ENCODE results near the gene BRI3. TPM values are rescaled to one million over a fixed set of nuclear protein-coding genes. Genes with fewer than 3 reads are reported as not detected.
A peak's percentile ranks its signal among the peaks of the same experiment; 100 is the strongest.

Gene BRI3
- total RNA-seq, 1 donor from 2014 or later, result 359 TPM

DNA sequence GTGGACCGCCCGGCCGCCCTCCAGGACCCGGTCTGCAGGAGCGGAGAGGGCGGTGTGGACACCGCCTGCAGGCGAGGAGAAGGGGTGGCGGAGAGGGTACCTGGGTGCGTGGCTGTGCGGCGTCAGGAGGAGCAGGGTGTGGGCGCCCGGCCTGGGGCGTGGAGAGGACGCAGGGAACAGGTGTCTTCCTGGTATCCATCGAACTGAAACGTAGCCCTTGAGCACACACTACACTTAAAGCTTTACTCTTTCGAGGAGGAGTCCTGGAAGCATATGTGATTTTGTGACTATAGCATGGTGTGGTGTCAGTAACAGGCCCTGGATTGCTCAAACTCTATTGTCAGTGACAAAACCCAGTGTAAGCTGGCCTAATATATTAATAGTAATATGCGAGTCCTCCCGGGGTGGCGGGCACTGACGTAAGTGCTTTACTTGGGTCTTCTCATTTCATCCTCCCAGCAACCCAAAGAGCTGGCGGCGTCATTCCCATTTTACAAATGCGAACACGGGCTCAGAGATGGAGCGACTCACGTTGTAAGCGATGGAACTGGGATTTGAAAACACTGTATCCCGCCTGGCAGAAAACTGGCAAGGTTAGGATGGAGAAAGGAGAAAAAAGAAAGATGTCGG lies 28.9 kb upstream of the BRI3 start:
- Mint-ChIP-seq H3K36me3 (ENCODE audit: low read depth) (peaks cover 5% of the 10 kb centered on the region), H3K4me3 (ENCODE audit: unreplicated experiment) (peak overlapping the region; percentile 96), H3K27me3 (ENCODE audit: low read depth) (no peaks in the 10 kb centered on the region), H3K27ac (ENCODE audit: unreplicated experiment) (peak overlapping the region; percentile 91), H3K4me1 (ENCODE audit: low read depth) (peaks cover 27% of the 10 kb centered on the region), H3K9me3 (ENCODE audit: low read depth) (no peaks in the 10 kb centered on the region)
- TF ChIP-seq CTCF (IDR thresholded peaks at IDR 0.05), result peak; percentile 49
- DNase-seq (ENCODE audit: low spot score), result no peak

GRCh38 chr7:98254516-98254915 lies 27.0 kb upstream of the BRI3 start:
- peaks cover 4% of the 10 kb centered on the region for H3K36me3 Mint-ChIP-seq (ENCODE audit: low read depth)
- no peaks in the 10 kb centered on the region for H3K9me3 Mint-ChIP-seq (ENCODE audit: low read depth)
- TF ChIP-seq CTCF (IDR thresholded peaks at IDR 0.05), result no peak
- DNase-seq (ENCODE audit: low spot score), result no peak
- no peak overlapping the region for H3K27ac Mint-ChIP-seq (ENCODE audit: unreplicated experiment)
- H3K27me3 Mint-ChIP-seq (ENCODE audit: low read depth), result no peaks in the 10 kb centered on the region
- H3K4me1 Mint-ChIP-seq (ENCODE audit: low read depth), result peaks cover 27% of the 10 kb centered on the region
- no peak overlapping the region for H3K4me3 Mint-ChIP-seq (ENCODE audit: unreplicated experiment)

DNA sequence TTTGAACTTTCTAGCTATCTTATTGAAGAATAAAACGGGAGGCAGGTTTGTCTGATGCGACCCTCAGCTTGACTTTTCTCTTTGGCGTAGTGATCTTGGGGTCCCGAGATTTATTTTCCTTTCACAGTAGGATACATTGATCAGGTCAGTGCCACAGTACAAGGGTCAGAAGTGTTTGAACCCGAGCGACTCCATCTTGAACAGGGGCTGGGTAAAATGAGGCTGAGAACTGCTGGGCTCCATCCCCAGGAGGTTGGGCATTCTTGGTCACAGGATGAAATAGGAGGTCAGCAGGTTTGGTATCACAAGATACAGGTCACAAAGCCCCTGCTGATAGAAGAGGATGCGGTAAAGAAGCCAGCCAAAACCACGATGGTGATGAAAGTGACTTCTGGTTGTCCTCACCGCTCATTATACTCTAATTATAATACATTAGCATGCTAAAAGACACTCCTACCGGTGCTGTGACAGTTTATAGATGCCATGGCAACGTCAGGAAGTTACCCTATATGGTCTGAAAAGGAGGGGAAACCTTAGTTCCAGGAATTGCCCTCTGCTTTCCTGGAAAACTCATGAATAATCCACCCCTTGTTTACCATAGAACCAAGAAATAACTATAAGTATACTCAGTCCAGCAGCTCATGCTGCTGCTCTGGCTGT lies 26.4 kb upstream of the BRI3 start:
- Mint-ChIP-seq H3K27me3 (ENCODE audit: low read depth) (no peaks in the 10 kb centered on the region), H3K36me3 (ENCODE audit: low read depth) (peaks cover 4% of the 10 kb centered on the region), H3K9me3 (ENCODE audit: low read depth) (no peaks in the 10 kb centered on the region), H3K4me1 (ENCODE audit: low read depth) (peaks cover 24% of the 10 kb centered on the region), H3K4me3 (ENCODE audit: unreplicated experiment) (no peak overlapping the region), H3K27ac (ENCODE audit: unreplicated experiment) (no peak overlapping the region)
- no peak for DNase-seq (ENCODE audit: low spot score)
- no peak for TF ChIP-seq CTCF (IDR thresholded peaks at IDR 0.05)

- DNase-seq (ENCODE audit: low spot score), result no peak
- H3K4me3 Mint-ChIP-seq (ENCODE audit: unreplicated experiment), result no peak overlapping the region
- no peaks in the 10 kb centered on the region for H3K9me3 Mint-ChIP-seq (ENCODE audit: low read depth)
- H3K27me3 Mint-ChIP-seq (ENCODE audit: low read depth), result no peaks in the 10 kb centered on the region
- TF ChIP-seq CTCF (IDR thresholded peaks at IDR 0.05), result no peak
- H3K27ac Mint-ChIP-seq (ENCODE audit: unreplicated experiment), result no peak overlapping the region
- peaks cover 4% of the 10 kb centered on the region for H3K36me3 Mint-ChIP-seq (ENCODE audit: low read depth)
- peaks cover 16% of the 10 kb centered on the region for H3K4me1 Mint-ChIP-seq (ENCODE audit: low read depth)
These were observed 25.1 kb upstream of the BRI3 start for GRCh38 chr7:98256431-98256830.

DNA sequence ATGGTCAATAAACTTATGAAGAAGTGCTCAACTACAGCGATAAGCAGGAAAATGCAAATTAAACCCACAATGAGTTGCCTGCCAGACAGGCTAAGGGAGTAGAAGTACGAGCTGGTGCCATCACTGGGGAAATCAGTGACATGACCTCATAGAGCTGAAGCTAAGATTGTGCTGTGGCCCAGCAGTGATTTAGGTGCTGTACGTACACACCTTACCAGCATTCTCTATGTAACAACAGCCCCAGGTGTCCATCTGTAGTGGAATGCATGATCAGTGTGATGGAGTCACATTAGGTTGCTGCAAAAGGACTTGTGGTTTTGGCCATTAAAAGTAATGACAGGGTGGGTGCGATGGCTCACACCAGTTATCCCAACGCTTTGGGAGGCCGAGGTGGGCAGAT lies 23.8 kb upstream of the BRI3 start:
- no peaks in the 10 kb centered on the region for H3K9me3 Mint-ChIP-seq (ENCODE audit: low read depth)
- no peaks in the 10 kb centered on the region for H3K27me3 Mint-ChIP-seq (ENCODE audit: low read depth)
- TF ChIP-seq CTCF (IDR thresholded peaks at IDR 0.05), result no peak
- H3K4me1 Mint-ChIP-seq (ENCODE audit: low read depth), result peaks cover 9% of the 10 kb centered on the region
- peaks cover 8% of the 10 kb centered on the region for H3K36me3 Mint-ChIP-seq (ENCODE audit: low read depth)
- no peak overlapping the region for H3K4me3 Mint-ChIP-seq (ENCODE audit: unreplicated experiment)
- DNase-seq (ENCODE audit: low spot score), result no peak
- no peak overlapping the region for H3K27ac Mint-ChIP-seq (ENCODE audit: unreplicated experiment)
